ENCODE results near the gene LUZP1.

LUZP1 gene

DNA sequence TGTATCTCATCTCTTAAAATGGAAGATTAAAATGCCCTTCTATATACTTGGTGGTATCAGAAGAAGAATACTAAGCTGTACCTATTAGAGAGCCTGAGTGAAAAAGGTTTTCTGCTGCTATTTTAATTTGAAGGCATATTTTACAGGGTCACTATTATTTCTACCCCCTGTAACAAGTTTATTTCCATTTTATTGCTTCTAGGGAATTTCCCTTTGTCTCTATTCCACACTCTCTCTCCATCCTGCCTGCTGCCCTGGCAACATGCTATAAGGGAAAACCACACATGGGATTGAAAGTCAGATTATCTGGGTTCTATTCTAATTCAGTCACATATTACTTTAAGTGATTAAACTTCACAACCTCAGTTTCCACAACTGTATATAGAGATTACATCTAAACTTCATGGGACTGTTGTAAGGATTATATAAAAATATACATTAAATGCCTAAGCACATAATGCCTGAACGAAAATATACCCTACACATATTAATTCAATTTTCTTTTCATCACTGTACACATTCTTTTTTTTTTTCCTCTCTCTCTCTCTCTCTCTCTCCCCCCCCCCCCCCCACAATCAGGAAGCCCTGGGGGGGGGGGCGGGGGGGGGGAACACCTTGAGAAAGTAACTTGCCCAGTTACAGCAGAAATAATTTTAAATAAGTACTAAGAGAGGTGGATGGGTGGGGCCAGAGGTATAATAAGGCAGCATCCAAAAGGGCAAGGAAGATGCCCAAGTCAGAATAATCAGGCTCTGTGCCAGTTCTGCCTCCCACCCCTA is 51.5 kb downstream of the LUZP1 start:
- DNase-seq (ENCODE audit: low spot score) = no peak

DNA sequence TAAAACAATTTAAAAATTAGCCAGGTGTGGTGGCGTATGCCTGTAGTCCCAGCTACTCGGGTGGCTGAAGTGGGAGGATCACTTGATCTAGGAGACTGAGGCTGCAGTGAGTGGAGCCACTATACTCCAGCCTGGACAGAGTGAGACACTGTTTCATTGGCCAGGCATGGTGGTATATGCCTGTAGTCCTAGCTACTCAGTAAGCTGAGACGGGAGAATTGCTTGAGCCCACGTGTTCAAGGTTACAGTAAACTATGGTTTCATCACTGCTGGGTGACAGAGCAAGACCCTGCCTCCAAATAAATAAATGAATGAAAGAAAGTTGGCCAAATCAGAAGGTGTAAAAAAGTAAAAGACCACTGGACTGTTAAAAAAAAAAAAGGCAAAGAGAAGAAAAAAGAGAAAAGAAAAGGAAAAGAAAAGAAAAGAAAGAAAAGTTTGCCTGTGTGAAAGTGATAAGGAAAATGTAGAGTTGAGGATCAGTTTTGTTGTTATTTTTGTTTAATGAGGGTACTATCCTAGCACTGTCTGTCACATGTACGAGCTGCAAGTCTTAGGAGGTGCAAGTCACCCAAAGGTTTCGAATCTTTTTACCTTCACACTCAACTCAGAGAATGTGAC is 52.3 kb downstream of the LUZP1 start:
- DNase-seq (ENCODE audit: low spot score) = no peak

DNA sequence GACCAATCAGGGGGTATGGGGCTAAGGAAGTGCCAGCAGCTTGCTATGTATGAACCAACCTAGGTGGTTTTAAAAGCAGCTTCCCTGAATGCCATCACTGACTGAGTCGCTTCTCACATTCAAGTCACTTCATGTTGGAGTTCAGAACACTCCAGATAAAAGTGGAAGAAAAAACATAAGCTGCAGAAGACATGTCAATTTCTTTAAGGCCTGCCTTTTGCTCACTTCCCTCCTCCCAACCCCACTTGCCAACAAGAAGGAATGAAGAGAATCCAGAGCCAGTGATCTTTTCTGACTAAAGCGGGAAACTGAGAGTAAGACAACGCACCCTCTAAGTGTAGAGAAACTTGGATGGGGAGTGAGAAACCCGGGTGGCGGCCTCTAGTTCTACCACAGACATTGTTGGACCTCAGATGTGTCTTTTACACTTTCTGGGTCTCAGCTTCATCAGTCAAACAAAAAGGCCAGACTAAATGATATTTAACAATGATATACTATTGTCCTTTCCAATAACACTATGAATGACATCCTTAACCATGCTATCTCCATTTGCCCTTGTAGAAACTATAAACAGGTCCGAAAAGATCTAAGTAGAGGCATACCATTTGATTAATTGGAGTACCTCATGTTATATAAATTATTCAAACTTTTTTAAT is 54.1 kb downstream of the LUZP1 start:
- DNase-seq (ENCODE audit: low spot score) = no peak

DNA sequence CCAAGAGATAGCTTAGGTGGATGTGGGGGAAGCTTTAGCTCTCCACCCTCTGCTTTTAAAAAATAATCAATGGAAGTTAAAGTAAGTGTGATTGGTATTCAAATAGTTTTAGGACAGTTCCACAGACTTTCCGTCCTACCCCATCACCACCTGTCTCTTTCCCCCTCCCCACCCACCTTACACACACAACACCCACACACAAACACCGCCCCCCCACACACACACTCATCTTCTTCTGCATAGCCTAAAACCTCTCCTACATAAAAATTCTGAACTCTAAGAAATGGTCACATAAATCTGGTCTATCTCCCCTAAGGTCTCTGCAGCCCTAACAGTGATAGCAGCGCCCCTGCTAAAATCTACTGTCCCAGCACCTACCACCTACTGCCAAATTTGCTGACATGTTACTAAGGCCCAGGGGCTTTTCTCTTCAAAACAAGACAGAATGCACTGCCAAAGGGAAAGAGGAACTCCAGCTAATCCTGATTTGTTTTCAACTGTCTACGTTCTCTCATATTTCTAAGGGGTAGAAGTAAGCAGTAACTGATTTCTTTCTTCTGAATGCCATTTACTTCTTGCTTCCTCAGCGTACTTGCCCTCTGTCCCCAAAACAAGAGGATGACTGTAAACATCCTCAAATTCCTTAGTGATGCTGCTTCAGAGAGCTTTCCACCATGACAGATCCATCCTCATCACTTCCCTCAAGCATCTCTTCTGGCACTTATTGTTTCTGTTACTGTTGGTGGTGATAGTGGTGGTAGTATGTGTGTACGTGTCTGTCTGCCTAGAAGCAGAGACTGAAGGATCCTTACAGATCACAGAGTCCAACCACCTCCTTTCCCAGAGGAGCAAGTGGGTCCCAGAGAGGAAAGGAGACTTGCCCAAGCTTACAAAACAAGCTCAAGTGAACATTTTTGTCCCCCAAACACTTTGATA is 56.8 kb downstream of the LUZP1 start:
- no peak for DNase-seq (ENCODE audit: low spot score)

DNA sequence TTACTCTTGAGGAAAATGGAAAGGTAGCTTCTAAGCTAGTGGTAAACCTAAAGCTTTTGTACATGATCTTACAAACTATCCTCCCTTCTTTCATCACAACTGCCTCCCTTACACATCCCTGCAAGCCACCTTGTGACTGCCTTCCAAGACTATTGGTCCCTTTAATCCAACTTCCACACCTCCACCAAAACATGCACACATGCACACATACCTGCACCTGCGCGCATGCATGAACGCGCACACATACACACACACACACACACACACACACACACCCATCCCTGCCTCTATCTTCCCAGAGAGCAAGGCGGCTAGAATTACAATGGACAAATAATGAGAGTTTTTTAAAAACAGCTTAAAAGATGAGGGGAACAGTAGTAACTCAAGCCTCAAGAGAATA is 58.3 kb downstream of the LUZP1 start:
- DNase-seq (ENCODE audit: low spot score) = no peak

DNA sequence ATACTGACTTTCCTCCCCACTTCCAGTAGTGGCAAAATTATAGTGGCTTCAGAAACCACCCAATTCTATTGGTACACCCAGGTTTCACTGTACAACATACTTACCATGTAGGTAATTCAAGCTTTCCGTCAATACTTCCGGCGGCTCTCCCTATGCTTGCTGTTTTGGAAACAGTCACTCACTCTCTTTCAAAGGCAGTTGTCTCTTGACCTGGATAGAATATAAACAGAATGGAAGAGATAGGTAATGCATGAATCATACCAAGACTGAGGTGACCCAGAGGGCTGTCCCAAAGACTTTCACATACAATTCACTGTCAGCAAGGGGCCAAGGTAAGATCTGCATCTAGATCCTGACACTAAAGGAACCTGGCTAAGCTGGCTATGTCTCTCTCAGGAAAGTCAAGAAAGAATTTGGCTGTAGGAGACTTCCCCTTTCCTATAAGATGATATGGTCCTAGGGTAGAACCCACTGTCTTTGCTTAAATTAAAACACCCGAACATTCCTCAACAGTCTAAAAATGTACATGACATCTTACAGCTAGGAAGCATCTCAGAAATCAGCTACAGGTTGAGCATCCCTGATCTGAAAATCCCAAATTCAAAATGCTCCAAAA is 59.6 kb downstream of the LUZP1 start:
- DNase-seq (ENCODE audit: low spot score) = no peak

DNA sequence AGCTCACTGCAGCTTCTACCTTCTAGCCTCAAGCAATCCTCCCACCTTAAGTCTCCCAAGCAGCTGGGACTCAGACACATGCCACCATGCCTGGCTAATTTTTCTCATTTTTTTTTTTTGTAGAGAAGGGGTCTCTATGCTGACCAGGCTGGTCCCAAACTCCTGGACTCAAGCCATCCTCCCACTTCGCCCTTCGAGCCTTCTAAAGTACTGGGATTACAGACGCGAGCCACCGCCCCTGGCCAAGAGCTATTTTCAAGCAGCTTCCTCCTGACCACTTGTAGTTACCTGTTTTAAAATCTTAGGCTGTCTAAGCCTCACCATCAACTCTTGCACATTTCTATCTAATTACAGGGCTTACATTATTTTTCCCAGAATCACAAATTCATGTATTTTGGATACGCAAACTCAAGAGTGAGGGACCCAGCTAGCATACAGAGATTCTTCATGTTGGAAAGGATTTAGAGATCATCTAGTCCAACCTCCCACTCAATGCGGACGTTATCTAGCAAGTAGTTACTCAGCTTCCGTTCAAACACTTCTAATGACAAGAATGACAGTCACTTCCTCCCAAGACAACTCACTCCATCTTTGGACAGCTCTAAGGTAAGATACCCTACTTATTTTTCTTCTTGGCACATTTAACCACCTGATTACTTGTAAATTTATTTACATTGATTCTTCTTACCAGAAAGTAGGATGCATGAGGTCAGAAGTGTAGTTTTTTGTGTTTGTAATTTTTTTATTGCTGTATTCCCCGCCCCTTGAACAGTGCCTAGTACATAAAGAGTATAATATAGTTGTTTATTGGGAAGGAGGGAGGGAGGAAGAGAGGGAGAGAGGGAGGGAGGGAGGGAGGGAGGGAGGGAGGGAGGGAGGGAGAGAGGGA is 65.4 kb downstream of the LUZP1 start:
- DNase-seq (ENCODE audit: low spot score) = no peak

DNA sequence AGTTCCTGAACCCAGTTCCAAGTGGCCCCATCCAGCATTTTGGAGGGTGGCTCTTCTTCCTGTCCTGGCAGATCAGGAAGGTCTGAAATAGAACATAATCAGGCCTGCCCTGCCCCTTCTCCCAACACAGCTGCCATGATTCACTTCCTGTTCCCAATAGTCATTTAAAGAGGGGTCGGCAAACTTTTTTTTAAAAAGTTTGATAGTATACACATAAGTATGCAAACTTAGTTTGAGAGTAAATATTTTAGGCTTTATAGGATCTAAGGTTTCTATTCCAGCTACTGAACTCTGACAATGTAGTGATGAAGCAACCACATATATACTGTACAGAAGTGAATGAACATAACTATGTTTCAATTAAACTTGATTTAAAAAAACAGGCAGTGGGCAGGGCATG is 66.4 kb downstream of the LUZP1 start:
- no peak for DNase-seq (ENCODE audit: low spot score)

DNA sequence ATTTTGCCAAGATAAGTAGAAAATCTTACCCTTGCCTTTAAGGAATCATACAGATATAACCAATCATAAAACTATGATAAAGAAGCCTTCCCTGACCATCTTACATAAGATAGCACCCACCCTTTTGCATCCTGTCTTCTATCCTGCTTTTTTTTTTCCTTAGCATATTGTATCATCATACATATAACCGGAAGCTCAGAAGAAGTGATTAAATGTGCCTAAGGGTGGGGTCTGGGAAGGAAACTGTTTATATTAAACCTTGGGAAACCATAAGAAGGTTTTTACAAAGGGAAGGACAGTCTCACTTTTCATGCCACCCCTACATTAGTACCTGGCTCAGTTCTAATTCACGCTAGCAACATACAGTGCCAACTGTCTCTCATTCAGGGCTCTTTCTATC is 66.8 kb downstream of the LUZP1 start:
- no peak for DNase-seq (ENCODE audit: low spot score)

DNA sequence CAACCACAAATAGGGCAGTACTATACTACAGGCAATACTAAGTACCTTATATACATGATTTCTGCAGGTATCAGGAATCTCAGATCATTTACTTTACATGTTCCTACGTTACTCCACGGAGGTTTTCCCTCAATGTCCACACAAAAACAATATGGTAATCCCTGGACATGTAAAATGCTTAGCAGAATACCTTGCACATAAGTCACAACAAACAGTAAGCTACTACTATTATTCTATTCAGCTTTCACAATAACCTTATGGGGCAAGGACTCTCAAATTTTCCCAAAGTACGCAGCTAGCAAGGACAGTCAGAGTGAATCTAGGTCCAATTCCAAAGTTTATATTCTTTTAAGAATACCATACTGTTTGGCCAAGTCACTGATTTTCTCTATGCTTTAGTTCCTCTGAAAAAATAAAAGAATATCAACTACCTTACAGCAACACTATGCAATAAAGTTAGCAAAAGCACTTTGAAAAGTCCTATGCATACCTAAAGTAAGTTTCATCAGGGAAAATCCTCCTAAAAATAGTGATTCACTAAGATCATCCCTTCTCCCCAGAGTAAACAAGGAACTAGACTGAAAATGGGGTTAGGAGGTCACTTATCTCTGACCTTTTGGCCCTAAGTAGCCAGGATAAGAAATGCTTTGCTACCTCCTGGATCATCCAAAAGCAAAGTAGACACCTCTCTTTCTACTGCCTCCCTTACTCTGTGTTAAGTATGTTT is 67.4 kb downstream of the LUZP1 start:
- DNase-seq (ENCODE audit: low spot score) = no peak

DNA sequence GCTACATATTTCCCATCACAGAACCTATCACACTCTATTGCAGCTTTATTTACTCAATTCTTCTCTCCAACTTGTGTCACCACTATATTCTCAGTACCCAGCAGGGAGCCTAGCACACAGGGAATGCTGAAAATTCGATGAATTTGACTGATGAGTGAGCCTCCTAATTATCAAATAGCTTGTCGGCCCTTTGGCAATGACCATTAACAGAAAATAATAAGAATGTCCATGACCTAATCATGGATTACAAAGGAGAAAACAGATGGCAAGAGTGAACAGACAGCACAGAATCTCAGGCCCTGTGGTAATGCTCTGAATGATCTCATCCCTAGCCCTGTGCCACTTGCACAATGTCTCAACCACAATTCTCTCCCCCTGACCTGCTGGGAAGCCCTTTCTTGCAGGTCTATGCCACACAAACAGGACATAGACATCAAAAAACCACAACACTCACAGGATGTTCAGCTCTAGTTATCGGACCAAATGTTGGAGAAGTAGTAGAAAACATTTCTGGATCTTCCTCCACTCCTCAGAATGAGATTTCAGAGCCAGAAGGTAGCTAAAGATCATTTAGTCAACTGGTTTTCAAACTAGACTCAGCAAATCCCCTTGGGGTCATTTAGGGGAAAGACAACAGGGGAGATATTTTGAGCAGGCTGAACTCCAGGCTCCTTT is 68.4 kb downstream of the LUZP1 start:
- DNase-seq (ENCODE audit: low spot score) = peak; percentile 25

DNA sequence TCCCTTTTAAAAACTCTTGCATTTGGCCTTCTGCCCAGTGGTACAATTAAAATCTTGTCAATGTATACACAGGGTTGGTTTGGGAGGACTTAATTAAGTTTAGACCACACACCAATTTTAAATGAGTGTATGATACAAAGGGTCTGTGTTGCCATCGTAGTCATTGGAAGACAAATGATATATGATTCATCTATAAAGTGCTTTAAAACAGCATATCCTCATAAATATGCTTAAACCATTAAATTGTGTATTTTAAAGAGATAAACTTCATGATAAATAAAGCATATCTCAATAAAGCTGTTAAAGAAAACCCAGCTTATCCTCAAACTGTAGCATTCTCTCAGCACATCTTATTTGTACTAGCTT is 69.5 kb downstream of the LUZP1 start:
- DNase-seq (ENCODE audit: low spot score) = no peak

DNA sequence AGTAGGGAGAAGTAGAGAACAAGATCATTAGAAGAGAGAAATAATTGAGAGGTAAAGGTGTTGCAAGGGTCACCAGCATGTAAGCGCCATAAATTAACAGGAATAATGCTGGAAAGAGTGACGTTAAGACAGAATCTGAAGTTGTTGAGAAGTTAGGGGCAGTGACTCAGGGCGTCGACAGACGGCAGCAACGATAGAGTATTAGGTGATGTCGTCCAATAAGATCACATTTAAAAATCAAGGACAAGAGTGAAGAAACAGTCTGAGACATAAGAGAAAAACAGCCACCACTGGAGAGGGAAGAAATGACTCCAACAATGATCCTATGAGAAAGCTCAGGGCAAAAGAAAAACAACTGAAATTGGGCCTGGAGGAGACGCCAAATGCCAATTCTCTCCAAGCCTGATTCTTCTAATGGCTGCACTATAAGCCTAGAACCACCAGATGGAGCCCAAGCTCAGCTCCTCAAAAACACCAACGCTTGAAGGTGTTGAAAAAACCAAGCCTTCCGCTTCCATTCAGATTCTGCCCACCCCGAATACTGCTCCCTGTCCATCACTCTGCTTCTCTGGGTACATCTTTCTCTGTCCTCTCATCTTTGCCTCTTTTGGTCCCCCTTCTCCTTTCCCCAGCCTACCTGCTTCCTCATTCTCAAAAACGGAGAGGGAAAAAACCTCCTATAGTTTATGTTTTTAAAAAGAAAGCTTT is 70.0 kb downstream of the LUZP1 start:
- DNase-seq (ENCODE audit: low spot score) = peak; percentile 55

DNA sequence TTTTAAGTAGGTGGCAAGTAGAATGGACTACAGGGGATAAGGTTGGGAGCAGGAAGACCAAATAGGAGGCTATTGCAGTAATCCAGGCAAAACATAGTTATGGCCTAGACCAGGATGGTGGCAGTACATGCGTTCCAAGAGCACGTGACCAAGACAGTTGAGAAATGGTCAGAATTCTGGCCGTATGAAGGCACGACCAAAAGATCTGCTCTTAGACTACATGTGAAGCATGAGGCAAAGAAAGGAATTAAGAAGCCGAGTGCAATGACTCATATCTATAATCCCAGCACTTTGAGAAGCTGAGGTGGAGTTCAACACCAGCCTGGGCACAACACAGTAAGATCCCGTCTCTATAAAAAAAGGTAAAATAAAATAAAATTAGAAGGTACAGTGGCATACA is 71.3 kb downstream of the LUZP1 start:
- DNase-seq (ENCODE audit: low spot score) = no peak

DNA sequence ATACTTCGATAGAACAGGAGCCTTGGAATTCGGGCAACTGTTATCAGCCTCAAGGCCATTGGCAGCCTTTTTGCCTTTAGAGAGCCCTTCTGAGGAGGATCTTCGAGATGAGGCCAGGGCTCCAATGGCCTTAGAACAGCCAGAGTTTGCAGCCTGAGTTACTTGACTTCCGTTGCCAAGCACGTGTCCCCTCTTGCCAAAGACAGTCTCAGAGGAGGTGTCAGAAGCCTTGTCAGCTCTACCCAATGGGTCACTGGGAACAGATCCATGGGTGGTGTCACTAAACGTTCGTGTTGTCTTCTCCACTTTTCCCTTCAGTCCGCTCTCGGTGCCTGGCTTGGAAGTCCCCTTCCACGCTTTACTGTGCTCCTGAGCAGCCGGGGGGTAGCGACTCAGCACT is 76.2 kb downstream of the LUZP1 start:
- no peak for DNase-seq (ENCODE audit: low spot score)

DNA sequence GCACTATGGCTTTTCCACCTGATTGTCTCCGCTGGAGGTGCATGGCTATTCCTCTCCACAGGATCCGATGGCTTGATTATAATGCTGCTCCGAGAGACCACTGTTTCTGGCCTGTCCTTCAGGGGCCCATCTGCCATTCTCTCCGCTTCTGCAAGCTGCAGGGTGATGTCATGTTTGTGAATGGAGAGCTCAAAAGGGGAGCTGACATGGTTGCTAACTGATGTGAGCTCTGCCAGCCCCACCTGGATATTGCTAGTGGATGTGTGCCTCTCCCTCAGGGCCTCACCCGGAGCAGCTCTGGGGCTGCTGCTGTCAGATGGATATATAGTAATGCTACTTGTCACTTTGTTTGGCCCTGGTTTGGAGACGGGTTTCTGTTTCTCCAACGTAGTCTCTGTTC is 77.1 kb downstream of the LUZP1 start:
- no peak for DNase-seq (ENCODE audit: low spot score)

DNA sequence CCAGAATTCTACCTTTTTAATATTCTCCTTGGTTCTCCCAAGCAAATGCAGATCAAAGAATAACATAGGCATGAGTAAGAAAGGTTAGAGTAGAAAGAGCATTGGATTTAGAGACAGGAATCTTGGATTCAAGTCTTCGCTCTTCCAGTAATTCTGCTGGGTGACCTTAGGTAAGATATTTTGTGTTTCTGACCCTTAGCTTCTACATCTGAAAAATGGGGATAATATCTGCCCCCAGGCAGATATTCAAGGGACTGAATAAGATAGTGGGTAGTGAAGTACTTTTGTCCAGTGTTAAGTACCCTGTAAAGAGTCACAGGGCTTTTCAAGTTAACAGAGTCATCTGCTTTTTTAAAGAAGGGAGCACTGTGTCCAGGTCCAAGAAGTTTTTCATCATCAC is 78.6 kb downstream of the LUZP1 start:
- no peak for DNase-seq (ENCODE audit: low spot score)

DNA sequence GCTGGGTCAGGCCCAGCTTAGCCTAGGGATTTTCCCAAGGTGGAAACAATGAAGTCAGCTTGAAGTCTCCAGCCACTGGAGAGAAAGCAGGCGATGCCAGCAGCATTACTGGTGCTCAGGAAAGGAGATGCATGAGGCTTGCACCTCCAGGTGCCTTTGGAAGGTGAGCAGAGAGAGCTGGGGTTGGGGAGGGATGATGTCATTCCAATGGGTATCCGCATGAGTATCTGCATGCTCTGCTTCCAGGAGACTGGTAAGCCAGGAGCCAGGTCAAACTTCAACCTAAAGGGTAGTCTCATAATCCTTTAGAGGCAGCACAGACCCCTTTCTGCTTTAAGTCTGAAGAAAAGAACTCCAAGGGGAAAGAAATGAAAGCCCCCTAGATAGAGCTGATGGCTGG is 80.6 kb downstream of the LUZP1 start:
- DNase-seq (ENCODE audit: low spot score) = no peak

DNA sequence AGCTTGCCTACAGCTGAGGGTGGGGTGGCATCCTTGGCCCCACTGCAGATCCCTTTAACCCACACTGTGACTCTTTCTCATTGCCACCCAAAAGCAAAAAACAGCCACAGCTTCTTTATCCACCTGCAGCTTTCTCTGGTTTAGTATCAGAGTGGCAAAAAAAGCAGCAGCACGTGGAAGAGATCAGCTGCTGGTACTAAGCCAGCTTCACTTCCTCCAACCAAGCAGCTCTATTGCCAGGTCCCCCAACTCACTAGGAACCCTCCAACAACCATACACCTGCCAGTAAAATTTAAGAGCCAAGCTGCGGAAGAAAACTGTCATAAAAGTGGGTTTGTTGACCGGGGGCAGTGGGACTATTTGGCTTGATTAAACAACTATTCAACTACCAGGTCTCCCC is 83.0 kb downstream of the LUZP1 start:
- DNase-seq (ENCODE audit: low spot score) = no peak

Data from SW480 (cell line).